NT2/D1 (cell line): ENCODE results near the gene C5orf63.

Experiments used
- DNase-seq: peaks from one replicate; pipeline ENCODE4 v3.0.0-alpha.2; 2011; ENCODE audit warnings: low read depth, low spot score
- H3K27me3 ChIP-seq: 2 replicates; pipeline ENCODE4 v1.6.0; 2011; ENCODE audit warnings: mild to moderate bottlenecking; ENCODE audit not compliant: insufficient read length, insufficient read depth
- H3K36me3 ChIP-seq: 2 replicates; pipeline ENCODE4 v1.6.1; 2011; ENCODE audit warnings: mild to moderate bottlenecking, low read length, mixed read lengths; ENCODE audit not compliant: insufficient read depth, insufficient read length
- H3K4me1 ChIP-seq: 2 replicates; pipeline ENCODE4 v1.5.1; 2011; ENCODE audit not compliant: insufficient read depth, insufficient read length
- H3K4me3 ChIP-seq: 2 replicates; pipeline ENCODE4 v1.5.1; 2011; ENCODE audit warnings: low read depth; ENCODE audit not compliant: insufficient read length
- H3K9ac ChIP-seq: 2 replicates; pipeline ENCODE4 v1.6.0; 2011; ENCODE audit warnings: low read depth; ENCODE audit not compliant: insufficient read length
- H3K9me3 ChIP-seq: 2 replicates; pipeline ENCODE4 v1.5.1; 2011; ENCODE audit warnings: mild to moderate bottlenecking, low read length; ENCODE audit not compliant: insufficient read depth
- SUZ12 ChIP-seq: IDR thresholded peaks from 2 replicates; pipeline ENCODE4 v1.6.1; 2011; ENCODE audit not compliant: insufficient read length, insufficient read depth; ENCODE audit errors: extremely low read depth
- YY1 ChIP-seq: IDR thresholded peaks from 2 replicates; pipeline ENCODE4 v1.6.1; 2011; ENCODE audit not compliant: insufficient read length, insufficient read depth
- ZNF274 ChIP-seq: IDR thresholded peaks from 2 replicates; pipeline ENCODE4 v1.6.1; 2011; ENCODE audit warnings: mild to moderate bottlenecking, low read depth, low read length

Gene C5orf63

DNA sequence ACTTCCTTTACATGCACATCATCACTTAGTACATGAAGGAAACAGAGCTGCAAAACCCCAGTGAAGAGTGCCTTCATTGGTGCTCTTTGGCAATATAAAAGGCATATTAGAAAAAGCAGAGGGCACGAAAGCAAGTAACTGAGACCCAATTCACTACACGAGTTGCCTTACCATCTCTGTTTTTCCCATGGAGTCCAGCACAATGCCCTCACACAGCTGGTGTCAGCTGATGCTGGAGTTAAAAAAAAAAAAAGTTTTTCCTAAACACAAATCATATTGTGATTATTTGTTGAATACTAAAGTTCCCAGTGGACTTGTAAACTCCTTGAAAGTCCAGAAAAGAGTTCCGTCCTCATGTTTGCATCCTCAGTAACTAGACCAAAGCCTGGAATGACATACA is 68.6 kb downstream of the C5orf63 start:
- TF ChIP-seq YY1 (no peak), ZNF274 (no peak), SUZ12 (no peak)
- Histone ChIP-seq H3K9ac (no peak overlapping the region), H3K36me3 (no peaks in the 10 kb centered on the region), H3K9me3 (no peaks in the 10 kb centered on the region), H3K4me3 (no peak overlapping the region), H3K27me3 (no peaks in the 10 kb centered on the region), H3K4me1 (peaks cover 2% of the 10 kb centered on the region)
- DNase-seq: no peak

DNA sequence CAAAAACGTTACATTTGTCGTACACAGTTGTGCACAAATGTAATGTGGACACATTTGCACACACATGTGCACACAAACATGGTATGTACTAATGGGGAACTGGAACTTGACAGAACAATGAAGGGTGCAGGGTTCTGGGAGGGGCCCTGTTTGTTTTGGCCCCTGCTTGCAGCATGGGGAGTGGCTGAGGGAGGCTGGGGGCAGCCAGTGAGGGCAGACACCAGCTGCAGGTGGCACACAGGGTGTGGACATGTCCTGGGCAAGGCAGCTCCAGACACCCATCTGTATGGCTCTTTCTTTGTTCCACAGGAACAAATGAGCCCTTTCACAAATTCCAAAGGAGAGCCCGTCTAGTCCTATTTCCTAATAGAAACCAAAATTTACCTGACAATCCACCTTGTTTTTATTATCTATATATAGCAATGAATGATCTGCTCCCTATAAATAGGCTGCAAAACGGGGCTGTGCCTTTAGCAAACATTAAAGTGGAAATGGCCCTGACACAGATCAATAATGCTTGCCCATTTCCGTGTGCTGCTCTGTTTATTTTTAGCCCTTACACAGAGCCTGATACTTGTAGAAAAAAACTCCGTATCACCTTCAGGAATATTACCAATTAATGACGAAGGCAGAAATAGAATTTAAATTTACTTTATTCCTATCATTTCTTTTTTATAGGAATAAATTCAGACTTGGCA is 69.4 kb downstream of the C5orf63 start:
- Histone ChIP-seq H3K4me3 (no peak overlapping the region), H3K4me1 (peaks cover 2% of the 10 kb centered on the region), H3K9ac (no peak overlapping the region), H3K27me3 (no peaks in the 10 kb centered on the region), H3K9me3 (no peaks in the 10 kb centered on the region), H3K36me3 (no peaks in the 10 kb centered on the region)
- DNase-seq: no peak
- TF ChIP-seq SUZ12 (no peak), YY1 (no peak), ZNF274 (no peak)

DNA sequence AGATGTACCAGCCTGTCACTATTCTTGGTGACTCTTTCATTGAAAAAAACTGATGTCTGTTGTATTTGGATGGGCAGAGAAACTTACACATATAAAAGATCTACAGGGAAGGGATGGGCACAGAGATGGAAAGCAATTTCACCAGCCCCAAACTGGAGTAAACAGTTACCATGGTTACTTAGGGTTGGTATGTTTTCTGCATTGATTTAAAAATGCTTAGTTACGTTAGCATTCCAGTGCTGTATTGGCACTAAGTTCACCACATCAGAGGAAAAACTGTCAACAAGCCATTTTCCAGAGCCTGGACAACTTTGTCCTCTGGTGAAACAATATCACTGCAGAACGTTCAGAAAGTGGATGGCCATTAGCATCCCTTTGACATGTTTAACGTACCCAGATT is 70.9 kb downstream of the C5orf63 start:
- no peak for TF ChIP-seq SUZ12
- no peak for TF ChIP-seq YY1
- no peak for TF ChIP-seq ZNF274
- H3K4me1 ChIP-seq: peaks cover 2% of the 10 kb centered on the region

DNA sequence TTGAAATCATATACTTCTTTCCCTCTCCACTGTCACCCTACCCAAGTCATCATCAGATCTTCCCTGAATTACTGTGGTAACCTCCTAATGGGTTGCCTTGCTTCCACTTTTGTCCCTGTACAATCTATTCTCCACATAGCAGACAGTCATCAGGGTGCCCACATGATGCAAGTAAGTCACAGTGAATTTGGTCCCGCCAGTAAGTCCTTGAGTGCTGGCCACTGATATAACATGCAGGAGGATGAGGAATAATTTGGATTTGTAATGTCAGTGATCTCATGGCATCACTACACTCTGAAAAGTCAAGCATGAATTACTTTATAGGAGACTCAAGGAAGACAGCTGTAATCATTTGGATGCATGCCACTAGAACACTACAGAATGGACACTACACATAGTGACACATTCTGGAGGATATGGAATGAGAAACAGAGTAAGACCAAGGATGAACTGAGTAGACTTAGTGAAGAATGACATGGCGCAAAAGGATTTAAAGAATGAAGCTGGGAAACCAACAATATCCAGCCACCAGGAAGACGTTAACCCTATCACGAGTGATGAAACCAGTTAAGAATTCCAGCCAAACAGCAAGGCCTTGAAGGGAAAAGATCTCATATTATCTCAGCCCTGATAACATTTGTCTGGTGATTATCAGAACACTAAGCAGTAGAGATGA is 71.5 kb downstream of the C5orf63 start:
- TF ChIP-seq SUZ12 (no peak), YY1 (no peak)
- H3K27me3 ChIP-seq: no peaks in the 10 kb centered on the region
- H3K9me3 ChIP-seq: no peaks in the 10 kb centered on the region
- H3K4me3 ChIP-seq: no peak overlapping the region
- no peaks in the 10 kb centered on the region for H3K36me3 ChIP-seq
- peaks cover 2% of the 10 kb centered on the region for H3K4me1 ChIP-seq
- H3K9ac ChIP-seq: no peak overlapping the region
- no peak for DNase-seq

More for the DNA sequence above, 70.9 kb downstream of the C5orf63 start:
- Histone ChIP-seq H3K27me3 (no peaks in the 10 kb centered on the region), H3K4me3 (no peak overlapping the region), H3K9me3 (no peaks in the 10 kb centered on the region), H3K36me3 (no peaks in the 10 kb centered on the region), H3K9ac (no peak overlapping the region)
- DNase-seq: no peak
